ENCODE results near the gene IFT122. TPM values are rescaled to one million over a fixed set of nuclear protein-coding genes. Genes with fewer than 3 reads are reported as not detected.

Gene IFT122
- total RNA-seq, 1 donor: 21.4 TPM

GRCh38 chr3:129417326-129417725 is 22.7 kb upstream of the IFT122 start:
- H3K4me3 ChIP-seq (ENCODE audit: low read depth, low read length): no peak overlapping the region
- no peak for TF ChIP-seq CTCF (IDR thresholded peaks at IDR 0.05; ENCODE audit: insufficient read depth, low read length)
- peak; percentile 84 for DNase-seq (ENCODE audit: low read depth)

GRCh38 chr3:129418041-129418973 is 21.7 kb upstream of the IFT122 start:
- no peak for TF ChIP-seq CTCF (IDR thresholded peaks at IDR 0.05; ENCODE audit: insufficient read depth, low read length)
- no peak for DNase-seq (ENCODE audit: low read depth)
- no peak overlapping the region for H3K4me3 ChIP-seq (ENCODE audit: low read depth, low read length)

- no peak overlapping the region for H3K4me3 ChIP-seq (ENCODE audit: low read depth, low read length)
- DNase-seq (ENCODE audit: low read depth): no peak
- TF ChIP-seq CTCF (IDR thresholded peaks at IDR 0.05; ENCODE audit: insufficient read depth, low read length): no peak
Measured at GRCh38 chr3:129419476-129419875, 20.5 kb upstream of the IFT122 start.

GRCh38 chr3:129421236-129421883 is 18.7 kb upstream of the IFT122 start:
- no peak for DNase-seq (ENCODE audit: low read depth)
- no peak overlapping the region for H3K4me3 ChIP-seq (ENCODE audit: low read depth, low read length)
- TF ChIP-seq CTCF (IDR thresholded peaks at IDR 0.05; ENCODE audit: insufficient read depth, low read length): no peak

- peak; percentile 19 for DNase-seq (ENCODE audit: low read depth)
- H3K4me3 ChIP-seq (ENCODE audit: low read depth, low read length): no peak overlapping the region
- peak; percentile 18 for TF ChIP-seq CTCF (IDR thresholded peaks at IDR 0.05; ENCODE audit: insufficient read depth, low read length)
Measured at GRCh38 chr3:129421988-129422745, 17.9 kb upstream of the IFT122 start.

- no peak overlapping the region for H3K4me3 ChIP-seq (ENCODE audit: low read depth, low read length)
- TF ChIP-seq CTCF (IDR thresholded peaks at IDR 0.05; ENCODE audit: insufficient read depth, low read length): no peak
- DNase-seq (ENCODE audit: low read depth): no peak
Measured at GRCh38 chr3:129422897-129423296, 17.1 kb upstream of the IFT122 start.

Data from fibroblast of the aortic adventitia (primary cell).